ENCODE results near the gene EEFSEC. TPM values are rescaled to one million over a fixed set of nuclear protein-coding genes. Genes with fewer than 3 reads are reported as not detected.

The EEFSEC gene
- total and polyA plus RNA-seq, 5 experiments from 2014 or later: 14.7 to 27.1 (median 19.2) TPM

GRCh38 chr3:128376516-128376915 lies 223.2 kb downstream of the EEFSEC start:
- Mint-ChIP-seq H3K36me3 (peaks cover 0 to 19% (median 3%) of the 10 kb centered on the region in 3 donors), H3K27ac (no peak overlapping the region), H3K9me3 (no peaks in the 10 kb centered on the region), H3K4me1 (peaks cover 0 to 6% (median 3%) of the 10 kb centered on the region in 4 donors), H3K4me3 (no peak overlapping the region), H3K27me3 (no peaks in the 10 kb centered on the region)
- DNase-seq (no peak), ATAC-seq (no peak)
- POLR2A ChIA-PET: no interaction called here

DNA sequence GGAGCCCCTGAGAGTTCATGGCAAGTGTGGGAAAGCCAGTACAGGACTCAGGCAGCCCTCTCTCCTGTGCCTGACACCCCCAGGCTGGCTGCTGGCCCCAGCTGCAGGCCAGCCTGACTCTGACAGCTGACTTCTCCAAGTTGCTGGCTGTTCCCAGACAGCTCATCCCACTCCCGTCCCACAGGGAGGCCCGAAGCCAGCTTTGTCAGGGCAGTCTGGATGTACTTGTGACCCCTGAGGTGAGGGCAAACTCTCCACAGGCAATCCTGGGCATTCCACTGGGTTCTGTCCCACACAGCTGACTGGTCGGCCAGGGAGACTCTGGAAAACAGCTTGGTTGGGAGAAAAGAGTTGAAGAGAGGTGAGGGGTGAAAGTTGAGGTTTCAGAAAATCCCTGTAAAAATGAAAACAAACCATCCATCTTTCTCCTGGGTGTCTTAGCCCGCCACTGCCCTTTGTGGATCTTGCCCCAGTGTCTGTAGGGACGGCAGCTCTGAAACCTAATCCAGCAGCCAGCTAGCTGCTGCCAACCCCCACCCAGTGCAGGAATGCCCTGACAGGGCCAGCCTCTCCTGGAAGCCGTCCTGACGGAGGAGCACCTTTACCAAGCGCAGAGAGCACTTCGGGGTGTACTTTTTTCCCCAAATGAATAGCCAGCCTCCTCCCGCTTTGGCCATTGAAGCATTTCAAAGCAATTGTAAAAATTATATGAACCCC lies 225.5 kb downstream of the EEFSEC start:
- Mint-ChIP-seq H3K27me3 (no peaks in the 10 kb centered on the region), H3K27ac (no peak overlapping the region), H3K9me3 (no peaks in the 10 kb centered on the region), H3K4me3 (no peak overlapping the region), H3K36me3 (peaks cover 0 to 14% (median 0%) of the 10 kb centered on the region in 3 donors), H3K4me1 (peaks cover 0 to 20% (median 9%) of the 10 kb centered on the region in 4 donors)
- POLR2A ChIA-PET: no interaction called here
- ATAC-seq (no peak), DNase-seq (no peak)

DNA sequence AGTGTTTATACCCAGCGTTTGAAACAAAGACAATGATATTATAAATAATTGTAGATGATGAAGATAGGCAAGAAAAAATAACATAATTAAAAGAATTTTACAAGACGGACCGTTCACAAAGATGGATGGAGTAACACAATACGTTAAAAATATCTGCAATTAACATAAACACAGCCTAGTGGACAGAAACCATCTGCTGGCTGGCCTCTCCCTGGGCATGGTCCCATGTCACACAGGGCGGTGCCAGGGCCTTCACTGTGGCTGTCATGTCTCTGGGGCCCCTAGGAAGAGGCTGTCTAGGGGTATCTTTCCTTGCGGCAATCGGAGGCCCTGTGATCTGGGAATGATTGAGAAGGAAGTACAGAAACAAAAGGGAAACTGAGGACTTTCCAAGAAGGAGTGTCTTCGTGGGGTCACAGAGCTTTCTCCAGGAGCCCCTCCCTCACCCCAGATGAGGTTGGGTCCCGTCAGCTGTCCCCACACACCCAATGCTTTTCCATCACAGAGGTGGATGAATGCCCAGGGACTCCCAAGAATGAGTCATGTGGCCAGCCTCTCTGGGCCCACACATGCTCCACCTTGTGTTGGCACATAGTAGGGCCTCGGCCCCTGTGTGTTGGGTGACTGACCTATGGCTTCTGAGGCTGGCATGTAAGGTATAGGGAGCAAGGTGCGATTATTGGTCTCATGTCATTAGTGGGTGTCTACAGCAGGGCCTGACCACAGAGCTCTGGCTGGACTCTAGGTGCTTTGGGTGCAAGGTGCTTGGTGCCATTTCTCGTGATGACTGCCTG lies 226.3 kb downstream of the EEFSEC start:
- H3K4me3 Mint-ChIP-seq: no peak overlapping the region
- H3K27ac Mint-ChIP-seq: peak overlapping the region in 1 of 10 donors; percentile 29
- H3K36me3 Mint-ChIP-seq: peaks cover 0 to 14% (median 0%) of the 10 kb centered on the region in 3 donors
- DNase-seq: no peak
- peaks cover 0 to 24% (median 12%) of the 10 kb centered on the region in 4 donors for H3K4me1 Mint-ChIP-seq
- H3K27me3 Mint-ChIP-seq: no peaks in the 10 kb centered on the region
- H3K9me3 Mint-ChIP-seq: no peaks in the 10 kb centered on the region
- POLR2A ChIA-PET: no interaction called here
- no peak for ATAC-seq

DNA sequence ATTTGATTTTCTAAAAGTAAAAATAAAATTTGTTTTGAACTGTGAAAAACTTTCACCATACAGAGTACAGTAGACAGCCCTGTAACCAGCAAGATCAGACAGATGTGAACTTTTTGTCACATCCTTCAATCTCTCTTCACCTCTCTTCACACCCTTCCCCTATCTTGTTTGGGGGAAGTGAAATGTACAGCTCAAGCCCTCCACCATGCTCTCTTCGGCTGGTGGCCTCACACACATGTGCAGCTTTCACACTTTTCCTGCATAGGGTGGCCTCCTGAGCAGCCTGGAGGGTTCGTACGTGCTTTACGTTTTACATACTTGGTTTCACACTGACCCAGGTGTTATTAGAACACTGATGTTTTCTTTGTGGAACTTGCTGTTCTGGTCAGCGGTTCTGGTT lies 227.0 kb downstream of the EEFSEC start:
- POLR2A ChIA-PET: no interaction called here
- DNase-seq (no peak), ATAC-seq (no peak)
- Mint-ChIP-seq H3K4me1 (peaks cover 0 to 25% (median 14%) of the 10 kb centered on the region in 4 donors), H3K27ac (no peak overlapping the region), H3K4me3 (no peak overlapping the region), H3K9me3 (no peaks in the 10 kb centered on the region), H3K36me3 (peaks cover 0 to 11% (median 0%) of the 10 kb centered on the region in 3 donors), H3K27me3 (no peaks in the 10 kb centered on the region)

DNA sequence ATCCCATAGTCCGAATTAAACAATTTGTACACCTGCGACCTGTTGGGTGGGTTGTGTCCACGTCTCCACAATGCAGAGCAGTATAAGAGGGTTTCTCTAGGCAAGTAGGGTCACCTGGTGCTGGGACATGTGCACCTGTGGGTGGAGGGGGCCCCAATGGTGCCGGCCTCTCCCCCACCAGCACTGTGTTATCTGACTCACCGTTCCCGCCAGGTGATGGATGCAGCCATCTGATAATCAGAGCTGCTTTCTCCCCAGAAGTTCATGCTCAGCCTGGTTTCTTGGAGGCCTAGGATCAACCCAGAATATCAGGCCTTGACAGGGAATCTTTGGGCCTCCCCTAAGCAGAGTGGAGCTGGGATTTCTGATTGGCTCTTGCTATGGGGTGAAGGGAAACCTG lies 227.4 kb downstream of the EEFSEC start:
- no peak overlapping the region for H3K4me3 Mint-ChIP-seq
- peak overlapping the region in 1 of 10 donors; percentile 66 for H3K27ac Mint-ChIP-seq
- POLR2A ChIA-PET: no interaction called here
- H3K9me3 Mint-ChIP-seq: no peaks in the 10 kb centered on the region
- ATAC-seq: no peak
- H3K4me1 Mint-ChIP-seq: peaks cover 0 to 29% (median 13%) of the 10 kb centered on the region in 4 donors
- no peak for DNase-seq
- peaks cover 0 to 7% (median 0%) of the 10 kb centered on the region in 3 donors for H3K36me3 Mint-ChIP-seq
- no peaks in the 10 kb centered on the region for H3K27me3 Mint-ChIP-seq

- peaks cover 0 to 8% (median 0%) of the 10 kb centered on the region in 3 donors for H3K36me3 Mint-ChIP-seq
- H3K4me3 Mint-ChIP-seq: peak overlapping the region in 1 of 10 donors; percentile 34
- no peaks in the 10 kb centered on the region for H3K27me3 Mint-ChIP-seq
- H3K27ac Mint-ChIP-seq: peak overlapping the region in 5 of 10 donors; percentile 5 to 71 (median 63)
- H3K9me3 Mint-ChIP-seq: no peaks in the 10 kb centered on the region
- ATAC-seq (no peak), DNase-seq (no peak)
- peaks cover 0 to 30% (median 15%) of the 10 kb centered on the region in 4 donors for H3K4me1 Mint-ChIP-seq
- POLR2A ChIA-PET: no interaction called here
Measured at GRCh38 chr3:128381609-128382008, 228.3 kb downstream of the EEFSEC start.

DNA sequence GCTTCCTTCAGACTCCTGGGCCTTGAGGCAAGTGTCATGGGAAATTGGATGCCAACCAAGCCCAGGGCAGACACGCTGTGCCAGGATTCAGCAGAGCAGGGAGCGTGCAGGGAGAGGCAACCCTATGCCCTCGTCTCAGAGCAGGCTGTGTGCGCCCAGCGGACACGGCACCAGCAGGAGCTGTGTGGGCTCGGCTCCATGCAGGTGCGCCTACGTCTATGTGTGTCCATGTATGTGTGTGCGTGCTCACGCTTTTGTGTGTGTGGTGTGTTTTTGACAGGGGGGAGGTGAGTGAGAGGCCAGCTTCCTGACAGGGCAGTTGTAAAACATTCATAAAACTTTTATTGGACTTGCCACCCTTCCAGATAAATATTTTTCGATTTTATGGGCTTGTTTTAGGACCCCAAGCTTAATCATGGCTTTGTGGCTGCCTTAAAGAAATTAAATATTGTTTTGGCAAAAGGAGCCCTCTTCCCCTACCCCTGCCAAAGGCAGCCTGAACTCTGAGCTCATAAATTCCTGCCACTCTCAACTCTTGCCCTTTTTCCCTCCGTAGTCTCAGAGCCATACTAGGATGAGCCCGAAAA lies 229.0 kb downstream of the EEFSEC start:
- POLR2A ChIA-PET: no interaction called here
- Mint-ChIP-seq H3K27ac (peak overlapping the region in 2 of 10 donors; percentile 5 to 15), H3K27me3 (no peaks in the 10 kb centered on the region)

GRCh38 chr3:128383316-128384235 lies 230.3 kb downstream of the EEFSEC start:
- no peaks in the 10 kb centered on the region for H3K27me3 Mint-ChIP-seq
- ATAC-seq (no peak), DNase-seq (peak in 2 of 10 donors; percentile 3 to 29)
- H3K9me3 Mint-ChIP-seq: no peaks in the 10 kb centered on the region
- POLR2A ChIA-PET: no interaction called here
- peaks cover 0 to 8% (median 0%) of the 10 kb centered on the region in 3 donors for H3K36me3 Mint-ChIP-seq
- H3K27ac Mint-ChIP-seq: peak overlapping the region in 4 of 10 donors; percentile 12 to 69 (median 66)
- peaks cover 0 to 30% (median 18%) of the 10 kb centered on the region in 4 donors for H3K4me1 Mint-ChIP-seq
- H3K4me3 Mint-ChIP-seq: no peak overlapping the region

More for the DNA sequence above, 229.0 kb downstream of the EEFSEC start:
- H3K9me3 Mint-ChIP-seq: no peaks in the 10 kb centered on the region
- H3K36me3 Mint-ChIP-seq: peaks cover 0 to 8% (median 0%) of the 10 kb centered on the region in 3 donors
- ATAC-seq (no peak), DNase-seq (no peak)
- no peak overlapping the region for H3K4me3 Mint-ChIP-seq
- H3K4me1 Mint-ChIP-seq: peaks cover 0 to 30% (median 15%) of the 10 kb centered on the region in 4 donors

DNA sequence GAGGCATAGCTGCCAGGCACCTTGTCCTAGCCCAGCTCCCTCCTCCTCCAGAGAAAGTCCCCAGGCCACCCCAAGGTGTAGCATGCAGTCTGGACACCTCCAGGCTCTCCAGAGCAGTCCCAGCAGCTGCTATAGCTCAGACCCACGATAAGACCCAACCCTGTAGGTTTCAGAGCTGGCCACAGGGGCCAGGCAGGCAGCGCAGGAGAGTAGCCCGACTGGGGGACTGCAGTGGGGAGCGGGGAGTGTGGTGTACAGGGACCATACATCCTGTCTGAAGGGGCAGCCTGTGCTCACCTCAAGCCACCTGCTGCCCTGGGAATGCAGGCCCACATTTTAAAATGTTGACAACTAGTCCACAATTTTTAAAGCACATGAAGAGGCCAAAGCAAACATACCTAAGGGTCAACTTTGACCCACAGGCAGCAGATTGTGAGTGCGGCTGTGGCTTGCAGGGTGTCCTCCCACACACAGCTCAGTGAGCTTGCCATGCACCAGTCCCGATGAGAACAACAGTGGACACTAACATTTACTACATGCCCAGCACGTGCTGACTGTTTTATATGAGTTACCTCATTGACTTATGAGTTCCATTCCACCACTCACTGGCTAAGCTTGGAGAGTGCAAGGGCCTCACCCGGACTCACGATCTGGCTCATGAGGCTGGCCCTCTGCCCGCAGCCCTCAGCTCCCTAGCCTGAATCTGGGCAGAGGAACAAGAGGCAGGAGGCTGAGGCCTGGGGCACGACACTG lies 232.0 kb downstream of the EEFSEC start:
- POLR2A ChIA-PET: no interaction called here
- no peaks in the 10 kb centered on the region for H3K27me3 Mint-ChIP-seq
- peaks cover 0 to 30% (median 18%) of the 10 kb centered on the region in 4 donors for H3K4me1 Mint-ChIP-seq
- H3K27ac Mint-ChIP-seq: peak overlapping the region in 2 of 10 donors; percentile 27 to 37
- H3K4me3 Mint-ChIP-seq: no peak overlapping the region
- H3K9me3 Mint-ChIP-seq: no peaks in the 10 kb centered on the region
- peaks cover 0 to 2% (median 0%) of the 10 kb centered on the region in 3 donors for H3K36me3 Mint-ChIP-seq
- no peak for DNase-seq
- ATAC-seq: no peak

DNA sequence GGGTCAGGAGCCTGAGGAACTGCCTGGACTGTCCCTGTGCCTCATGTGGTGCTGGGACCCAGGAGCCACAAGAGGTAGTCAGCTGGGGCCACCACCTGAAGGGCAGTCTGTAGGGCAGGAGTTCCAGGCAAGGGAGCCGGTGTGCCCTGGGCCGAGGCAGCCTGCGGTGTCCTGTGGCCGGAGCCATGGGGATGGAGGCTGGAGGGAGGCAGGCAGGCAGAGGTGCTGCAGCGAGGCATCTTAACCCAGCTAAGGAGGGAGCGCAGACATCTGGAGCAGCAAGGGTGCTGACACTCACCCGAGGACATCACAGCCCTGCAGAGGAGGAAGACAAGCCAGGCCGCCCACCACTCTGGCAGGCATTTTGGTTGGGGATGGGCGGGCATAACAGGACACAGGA lies 235.7 kb downstream of the EEFSEC start:
- no peaks in the 10 kb centered on the region for H3K27me3 Mint-ChIP-seq
- no peak overlapping the region for H3K4me3 Mint-ChIP-seq
- DNase-seq: no peak
- H3K9me3 Mint-ChIP-seq: no peaks in the 10 kb centered on the region
- peaks cover 0 to 6% (median 0%) of the 10 kb centered on the region in 3 donors for H3K36me3 Mint-ChIP-seq
- H3K4me1 Mint-ChIP-seq: peaks cover 0 to 26% (median 6%) of the 10 kb centered on the region in 4 donors
- H3K27ac Mint-ChIP-seq: no peak overlapping the region
- no peak for ATAC-seq
- POLR2A ChIA-PET: no interaction called here

DNA sequence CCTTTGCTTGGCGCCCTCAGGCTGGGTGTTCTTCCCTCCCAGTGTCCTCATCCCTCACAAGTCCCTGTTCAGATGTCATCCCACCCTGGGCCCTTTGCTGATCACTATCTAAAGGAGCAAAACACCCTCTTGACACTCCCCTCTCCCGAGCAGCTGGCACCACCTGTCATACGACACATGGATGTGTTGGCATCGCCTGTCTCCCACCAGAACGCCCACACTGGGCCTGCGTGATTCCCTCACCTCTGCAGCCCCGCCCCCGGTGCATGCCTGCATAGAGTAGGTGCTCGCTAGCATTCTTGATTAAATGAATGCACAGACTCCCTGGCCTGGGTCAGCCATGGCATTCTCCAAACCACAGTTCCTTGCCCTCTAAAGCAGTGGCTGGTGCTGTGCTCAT lies 237.6 kb downstream of the EEFSEC start:
- DNase-seq (no peak), ATAC-seq (no peak)
- POLR2A ChIA-PET: no interaction called here
- H3K36me3 Mint-ChIP-seq: peaks cover 0 to 5% (median 0%) of the 10 kb centered on the region in 3 donors
- peak overlapping the region in 4 of 10 donors; percentile 18 to 68 (median 46) for H3K27ac Mint-ChIP-seq
- peaks cover 0 to 18% (median 2%) of the 10 kb centered on the region in 4 donors for H3K4me1 Mint-ChIP-seq
- H3K9me3 Mint-ChIP-seq: no peaks in the 10 kb centered on the region
- H3K27me3 Mint-ChIP-seq: no peaks in the 10 kb centered on the region
- no peak overlapping the region for H3K4me3 Mint-ChIP-seq
